GM18873 (cell line): ENCODE results near the gene CLEC2D.
"Not testable (repeated sequence)": the region's sequence is repeated elsewhere in the genome, so short reads cannot be mapped to it uniquely, and the experiment has no call there.

Source experiments
- ATAC-seq: cut with Tn5 transposase; IDR thresholded peaks from one replicate; pipeline ENCODE4 v1.9.1; 2021; ENCODE audit warnings: mild to moderate bottlenecking, moderate library complexity, moderate number of reproducible peaks; ENCODE audit not compliant: unreplicated experiment, low FRiP score

The CLEC2D gene

GRCh38 chr12:9651265-9651729, 18.2 kb upstream of the CLEC2D start:
- ATAC-seq, result no peak

- no peak for ATAC-seq
These were observed 9.5 kb upstream of the CLEC2D start for GRCh38 chr12:9660046-9660445.

GRCh38 chr12:9661720-9662119, 7.8 kb upstream of the CLEC2D start:
- no peak for ATAC-seq

GRCh38 chr12:9662488-9662887, 7.0 kb upstream of the CLEC2D start:
- ATAC-seq, result no peak

- peak; percentile 51 for ATAC-seq
These were observed 1.9 kb upstream of the CLEC2D start for GRCh38 chr12:9667403-9668160.

- ATAC-seq, result no peak
These were observed 1.1 kb upstream of the CLEC2D start for GRCh38 chr12:9668161-9669018.

GRCh38 chr12:9669019-9669326, 540 bp upstream of the CLEC2D start:
- no peak for ATAC-seq

GRCh38 chr12:9672340-9672739, 2.8 kb downstream of the CLEC2D start:
- not testable (repeated sequence) for ATAC-seq

- no peak for ATAC-seq
These were observed 4.1 kb downstream of the CLEC2D start for GRCh38 chr12:9673404-9674225.

- ATAC-seq, result no peak
These were observed 4.7 kb downstream of the CLEC2D start for GRCh38 chr12:9674226-9674590.

GRCh38 chr12:9682508-9682907, 13.0 kb downstream of the CLEC2D start:
- ATAC-seq, result not testable (repeated sequence)

- not testable (repeated sequence) for ATAC-seq
These were observed 13.4 kb downstream of the CLEC2D start for GRCh38 chr12:9682949-9683348.

- ATAC-seq, result not testable (repeated sequence)
These were observed 15.9 kb downstream of the CLEC2D start for GRCh38 chr12:9685366-9685765.

- no peak for ATAC-seq
These were observed 16.4 kb downstream of the CLEC2D start for GRCh38 chr12:9685915-9686314.

GRCh38 chr12:9687228-9687627, 17.7 kb downstream of the CLEC2D start:
- no peak for ATAC-seq

GRCh38 chr12:9692909-9693308, 23.4 kb downstream of the CLEC2D start:
- ATAC-seq, result no peak

- ATAC-seq, result no peak
These were observed 24.7 kb downstream of the CLEC2D start for GRCh38 chr12:9694241-9694640.

- not testable (repeated sequence) for ATAC-seq
These were observed 25.6 kb downstream of the CLEC2D start for GRCh38 chr12:9695150-9695549.

- not testable (repeated sequence) for ATAC-seq
These were observed 26.1 kb downstream of the CLEC2D start for GRCh38 chr12:9695661-9696060.

- no peak for ATAC-seq
These were observed 28.1 kb downstream of the CLEC2D start for GRCh38 chr12:9697619-9698018.

- no peak for ATAC-seq
These were observed 29.2 kb downstream of the CLEC2D start for GRCh38 chr12:9698681-9699080.
